Measurements from ENCODE around the gene XRCC4.

- no peak for TF ChIP-seq CTCF (IDR thresholded peaks at IDR 0.05 in 4 of 5, conservative IDR thresholded peaks at IDR 0.05 in 1 of 5)
- TF ChIP-seq POLR2A (IDR thresholded peaks at IDR 0.05) = no peak
Observed at GRCh38 chr5:83038924-83039323, 38.4 kb upstream of the XRCC4 start.

All from gastrocnemius medialis (tissue), 4 donors.